Measurements from ENCODE around the gene ZHX3. TPM values are rescaled to one million over a fixed set of nuclear protein-coding genes. Genes with fewer than 3 reads are reported as not detected.
A peak's percentile ranks its signal among the peaks of the same experiment; 100 is the strongest.

The ZHX3 gene
- total and polyA plus RNA-seq, 2 of the 13 experiments (the other 11 are each of a cell fraction or from before 2014, with no cell fraction given) = 8.4 to 11.7 TPM

DNA sequence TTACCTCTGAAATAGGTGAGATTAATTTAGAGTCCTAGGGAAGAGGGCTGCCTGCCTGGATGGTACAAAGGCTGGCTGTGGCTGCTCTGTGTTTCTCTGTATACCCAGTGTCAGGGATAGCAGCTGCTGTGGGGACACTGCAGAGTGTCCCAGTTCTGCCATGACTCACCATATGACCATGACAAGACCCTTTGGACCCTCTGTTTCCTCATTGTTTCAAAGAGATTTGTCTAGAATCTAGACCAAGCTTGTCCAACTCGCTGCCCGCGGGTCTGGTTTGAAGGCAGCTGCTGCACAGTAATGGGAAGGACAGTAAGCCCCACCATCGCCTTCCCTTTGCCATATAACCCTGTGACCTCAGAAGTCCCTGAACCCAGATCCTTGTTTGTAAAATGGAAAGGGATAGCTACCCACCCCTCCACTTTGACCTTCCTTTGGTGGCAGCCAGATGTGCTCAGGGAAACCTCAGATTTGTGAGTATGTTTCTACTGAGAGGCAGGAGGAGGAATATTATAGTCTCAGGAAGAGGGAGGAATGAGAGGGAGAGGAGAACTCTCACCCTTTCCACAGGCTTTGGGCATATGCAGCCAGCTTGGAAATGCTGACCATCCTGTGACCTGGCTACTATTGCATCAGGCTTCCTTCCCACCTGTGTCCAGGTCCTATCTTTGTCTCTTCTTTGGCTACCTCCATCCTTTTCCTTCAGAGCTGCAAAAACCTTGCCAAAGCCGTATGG, 166.2 kb downstream of the ZHX3 start (continued):
- TF ChIP-seq, protein P1, sequence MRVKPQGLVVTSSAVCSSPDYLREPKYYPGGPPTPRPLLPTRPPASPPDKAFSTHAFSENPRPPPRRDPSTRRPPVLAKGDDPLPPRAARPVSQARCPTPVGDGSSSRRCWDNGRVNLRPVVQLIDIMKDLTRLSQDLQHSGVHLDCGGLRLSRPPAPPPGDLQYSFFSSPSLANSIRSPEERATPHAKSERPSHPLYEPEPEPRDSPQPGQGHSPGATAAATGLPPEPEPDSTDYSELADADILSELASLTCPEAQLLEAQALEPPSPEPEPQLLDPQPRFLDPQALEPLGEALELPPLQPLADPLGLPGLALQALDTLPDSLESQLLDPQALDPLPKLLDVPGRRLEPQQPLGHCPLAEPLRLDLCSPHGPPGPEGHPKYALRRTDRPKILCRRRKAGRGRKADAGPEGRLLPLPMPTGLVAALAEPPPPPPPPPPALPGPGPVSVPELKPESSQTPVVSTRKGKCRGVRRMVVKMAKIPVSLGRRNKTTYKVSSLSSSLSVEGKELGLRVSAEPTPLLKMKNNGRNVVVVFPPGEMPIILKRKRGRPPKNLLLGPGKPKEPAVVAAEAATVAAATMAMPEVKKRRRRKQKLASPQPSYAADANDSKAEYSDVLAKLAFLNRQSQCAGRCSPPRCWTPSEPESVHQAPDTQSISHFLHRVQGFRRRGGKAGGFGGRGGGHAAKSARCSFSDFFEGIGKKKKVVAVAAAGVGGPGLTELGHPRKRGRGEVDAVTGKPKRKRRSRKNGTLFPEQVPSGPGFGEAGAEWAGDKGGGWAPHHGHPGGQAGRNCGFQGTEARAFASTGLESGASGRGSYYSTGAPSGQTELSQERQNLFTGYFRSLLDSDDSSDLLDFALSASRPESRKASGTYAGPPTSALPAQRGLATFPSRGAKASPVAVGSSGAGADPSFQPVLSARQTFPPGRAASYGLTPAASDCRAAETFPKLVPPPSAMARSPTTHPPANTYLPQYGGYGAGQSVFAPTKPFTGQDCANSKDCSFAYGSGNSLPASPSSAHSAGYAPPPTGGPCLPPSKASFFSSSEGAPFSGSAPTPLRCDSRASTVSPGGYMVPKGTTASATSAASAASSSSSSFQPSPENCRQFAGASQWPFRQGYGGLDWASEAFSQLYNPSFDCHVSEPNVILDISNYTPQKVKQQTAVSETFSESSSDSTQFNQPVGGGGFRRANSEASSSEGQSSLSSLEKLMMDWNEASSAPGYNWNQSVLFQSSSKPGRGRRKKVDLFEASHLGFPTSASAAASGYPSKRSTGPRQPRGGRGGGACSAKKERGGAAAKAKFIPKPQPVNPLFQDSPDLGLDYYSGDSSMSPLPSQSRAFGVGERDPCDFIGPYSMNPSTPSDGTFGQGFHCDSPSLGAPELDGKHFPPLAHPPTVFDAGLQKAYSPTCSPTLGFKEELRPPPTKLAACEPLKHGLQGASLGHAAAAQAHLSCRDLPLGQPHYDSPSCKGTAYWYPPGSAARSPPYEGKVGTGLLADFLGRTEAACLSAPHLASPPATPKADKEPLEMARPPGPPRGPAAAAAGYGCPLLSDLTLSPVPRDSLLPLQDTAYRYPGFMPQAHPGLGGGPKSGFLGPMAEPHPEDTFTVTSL (CRISPR knock-in tag; IDR thresholded peaks at IDR 0.05; ENCODE audit: borderline replicate concordance) = peak; percentile 66; the same call in 1 of the 2 replicates
- TF ChIP-seq MED8 (CRISPR knock-in tag; IDR thresholded peaks at IDR 0.05; ENCODE audit: insufficient replicate concordance) (no peak), HMGXB3 (CRISPR knock-in tag; IDR thresholded peaks at IDR 0.05; ENCODE audit: borderline replicate concordance) (no peak), ZNF253 (CRISPR knock-in tag; IDR thresholded peaks at IDR 0.05; ENCODE audit: borderline replicate concordance) (no peak), ZBTB20 (CRISPR knock-in tag; IDR thresholded peaks at IDR 0.05; ENCODE audit: borderline replicate concordance, low read depth) (no peak), NAIF1 (CRISPR knock-in tag; IDR thresholded peaks at IDR 0.05; ENCODE audit: borderline replicate concordance) (no peak), ZNF136 (CRISPR knock-in tag; IDR thresholded peaks at IDR 0.05; ENCODE audit: low read depth) (no peak), SRSF1 (optimal IDR thresholded peaks at IDR 0.05; ENCODE audit: low read depth, low read length) (no peak), TRAFD1 (CRISPR knock-in tag; IDR thresholded peaks at IDR 0.05; ENCODE audit: borderline replicate concordance) (peak; percentile 54; the same call in 1 of the 2 replicates), MAF1 (CRISPR knock-in tag; IDR thresholded peaks at IDR 0.05; ENCODE audit: borderline replicate concordance) (no peak), HOXD1 (CRISPR knock-in tag; IDR thresholded peaks at IDR 0.05) (no peak), NFIC (IDR thresholded peaks at IDR 0.05; ENCODE audit: low read length) (no peak), ZNF549 (CRISPR knock-in tag; IDR thresholded peaks at IDR 0.05) (no peak), HDAC2 (CRISPR knock-in tag; IDR thresholded peaks at IDR 0.05) (peak; percentile 31; the same call in 1 of the 2 replicates), TP53 (CRISPR knock-in tag; conservative IDR thresholded peaks at IDR 0.05) (no peak), ASH2L (IDR thresholded peaks at IDR 0.05; ENCODE audit: insufficient read length, low read depth, low read length) (no peak)
